Left lobe of liver (tissue), 2 donors: Measurements from ENCODE around the gene CUL9. TPM values are rescaled to one million over a fixed set of nuclear protein-coding genes. Genes with fewer than 3 reads are reported as not detected.

Source experiments
- ATAC-seq: fragments of 200-7000 bp; cut with Tn5 transposase; one replicate; pipeline ENCODE4 v1.9.1; 2020; ENCODE audit warnings: mild to moderate bottlenecking, moderate library complexity
- DNase-seq: peaks from one replicate; pipeline ENCODE4 v3.0.0-alpha.2; 2020; ENCODE audit warnings: low spot score
- total RNA-seq: library from RNA; stranded (reverse); gene quantifications from one replicate; pipeline ENCODE4 v1.2.1, GENCODE V29; 2021
- donor health status: DM: no; HTN: no; CAD: no; lungs with moderate emphysema.
- donor health status: DM: no; HTN: yes; CAD: no.

CUL9 gene
- total RNA-seq, 1 donor from 2014 or later: 18.1 TPM

DNA sequence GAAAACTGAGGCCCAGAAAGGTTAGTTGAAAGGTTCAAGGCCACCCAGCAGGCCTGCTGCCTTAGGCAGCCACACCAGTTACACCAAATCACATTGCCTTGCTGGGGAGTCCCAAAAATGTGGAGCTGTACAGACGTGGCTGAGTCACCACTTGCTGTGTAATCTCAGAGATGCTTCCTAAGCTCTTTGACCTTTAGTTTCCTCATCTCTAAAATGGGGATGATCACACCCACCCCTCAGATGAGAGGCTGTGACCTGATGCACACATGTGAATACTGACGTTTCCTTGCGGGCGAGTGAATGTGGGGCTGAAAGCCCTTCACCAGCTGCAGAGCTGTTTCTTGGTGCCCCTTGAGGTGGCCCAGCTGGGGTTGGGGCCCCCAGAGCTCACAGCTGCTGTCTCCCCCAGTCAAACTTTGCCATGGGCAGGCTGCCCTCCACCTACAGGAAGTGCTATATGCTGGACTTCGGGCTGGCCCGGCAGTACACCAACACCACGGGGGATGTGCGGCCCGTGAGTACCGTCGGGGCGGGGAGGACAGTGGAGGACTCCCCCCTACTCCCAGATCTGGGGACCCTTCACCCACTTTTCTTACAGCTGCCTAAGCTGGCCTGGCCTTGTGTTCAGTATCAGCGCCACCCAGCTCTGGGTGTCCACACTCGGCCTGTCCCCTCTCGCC lies 72.3 kb downstream of the CUL9 start:
- DNase-seq (no peak), ATAC-seq (no peak)

DNA sequence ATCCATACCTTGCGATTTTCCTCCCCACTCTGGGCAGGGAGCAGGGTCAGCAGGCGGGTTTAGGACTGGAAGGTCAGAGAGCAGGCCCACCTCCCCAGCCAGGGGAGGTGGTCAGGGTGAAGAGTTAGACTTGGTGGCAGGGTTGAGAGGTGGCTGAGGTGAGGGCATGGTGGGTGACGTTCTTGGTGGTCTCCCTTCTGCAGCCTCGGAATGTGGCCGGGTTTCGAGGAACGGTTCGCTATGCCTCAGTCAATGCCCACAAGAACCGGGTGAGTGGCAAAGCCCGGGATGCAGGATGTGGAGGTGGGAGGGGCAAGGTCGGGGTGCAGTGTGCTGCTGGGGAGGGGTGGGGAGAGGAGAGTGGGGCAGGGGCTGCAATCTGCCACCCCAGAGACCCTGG lies 72.8 kb downstream of the CUL9 start:
- no peak for ATAC-seq

DNA sequence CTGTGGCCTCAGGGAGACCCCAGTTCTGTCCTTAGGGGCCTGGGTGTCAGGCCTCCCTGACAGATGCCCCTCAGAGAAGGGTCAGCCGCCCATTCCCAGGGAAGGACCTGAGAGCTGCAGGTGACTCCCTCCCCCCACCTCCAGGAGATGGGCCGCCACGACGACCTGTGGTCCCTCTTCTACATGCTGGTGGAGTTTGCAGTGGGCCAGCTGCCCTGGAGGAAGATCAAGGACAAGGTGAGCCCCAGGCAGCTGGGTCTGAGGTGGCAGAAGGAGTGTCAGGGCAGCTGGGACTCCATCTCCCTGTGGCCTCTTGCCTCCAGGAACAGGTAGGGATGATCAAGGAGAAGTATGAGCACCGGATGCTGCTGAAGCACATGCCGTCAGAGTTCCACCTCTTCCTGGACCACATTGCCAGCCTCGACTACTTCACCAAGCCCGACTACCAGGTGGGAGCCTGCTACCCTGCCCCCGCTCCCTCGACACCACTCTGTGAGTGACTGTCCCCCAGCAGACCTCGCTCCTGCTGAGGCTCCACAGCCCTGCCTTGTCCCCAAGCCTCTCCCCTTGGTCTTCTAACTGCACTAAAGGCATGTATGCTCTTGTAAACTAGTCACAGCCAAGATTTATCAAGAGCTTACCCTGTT lies 73.5 kb downstream of the CUL9 start:
- no peak for ATAC-seq
- DNase-seq: no peak

More for the DNA sequence above, 72.8 kb downstream of the CUL9 start:
- no peak for DNase-seq

DNA sequence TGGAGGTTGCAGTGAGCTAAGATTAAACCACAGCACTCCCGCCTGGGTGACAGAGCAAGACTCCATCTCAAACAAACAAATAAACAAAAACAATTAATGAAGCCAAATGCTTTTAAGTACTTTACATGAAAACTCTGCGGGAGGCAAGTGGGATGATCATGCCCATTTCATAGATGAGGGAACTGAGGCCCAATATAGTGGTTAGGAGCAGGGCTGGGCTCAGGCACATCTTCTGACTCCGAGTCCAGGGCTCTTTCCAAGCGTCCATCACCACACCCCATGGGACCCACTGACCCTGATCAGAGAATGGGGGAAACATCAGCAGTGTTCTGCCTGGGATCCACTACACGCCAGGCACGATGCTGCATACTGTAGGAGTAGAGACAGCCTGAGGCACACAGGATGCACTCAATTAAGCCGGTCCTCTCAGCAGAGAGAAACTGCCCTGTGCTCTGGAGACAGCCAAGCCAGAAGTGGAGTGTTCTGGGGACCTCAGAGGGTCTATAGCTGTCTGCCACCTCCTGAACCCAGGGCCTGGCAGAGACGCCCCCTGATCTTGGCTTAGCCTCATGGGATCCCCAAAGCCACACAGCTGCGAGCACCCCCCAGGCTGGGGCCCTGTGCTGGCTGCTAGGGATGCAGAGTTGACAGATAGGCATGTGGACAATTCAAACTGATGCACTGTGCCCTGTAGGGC lies 74.8 kb downstream of the CUL9 start:
- DNase-seq (no peak), ATAC-seq (no peak)

DNA sequence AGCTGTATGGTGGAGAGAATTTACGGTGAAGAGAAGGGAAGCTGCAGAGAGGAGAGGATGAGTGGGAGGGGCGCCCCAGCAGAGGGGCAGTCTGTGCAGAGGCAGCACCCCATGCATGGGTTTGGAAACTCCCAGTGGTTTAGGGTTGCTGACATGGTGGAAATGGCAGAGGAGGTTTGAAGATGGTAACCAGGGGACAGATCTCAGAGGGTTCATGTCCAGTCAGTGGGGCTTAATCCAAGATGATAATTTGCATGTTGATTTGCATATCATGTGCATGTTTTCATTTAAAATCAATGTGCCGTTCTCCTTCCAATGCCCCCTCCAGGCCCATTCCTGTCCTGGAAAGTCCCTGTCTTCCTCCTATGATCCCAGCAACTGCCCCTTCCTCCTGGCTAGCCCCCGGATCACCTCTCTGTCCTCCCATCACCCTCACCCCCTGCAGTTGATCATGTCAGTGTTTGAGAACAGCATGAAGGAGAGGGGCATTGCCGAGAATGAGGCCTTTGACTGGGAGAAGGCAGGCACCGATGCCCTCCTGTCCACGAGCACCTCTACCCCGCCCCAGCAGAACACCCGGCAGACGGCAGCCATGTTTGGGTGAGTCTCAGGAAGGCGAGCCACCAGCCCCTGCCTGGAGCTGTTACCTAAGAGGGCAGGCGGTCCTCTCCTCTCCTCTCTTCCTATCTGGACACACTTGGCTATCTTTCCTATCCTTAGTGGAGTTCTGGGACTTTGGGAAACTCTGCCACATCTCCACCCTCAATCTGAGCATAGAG lies 75.6 kb downstream of the CUL9 start:
- ATAC-seq (no peak), DNase-seq (no peak)

DNA sequence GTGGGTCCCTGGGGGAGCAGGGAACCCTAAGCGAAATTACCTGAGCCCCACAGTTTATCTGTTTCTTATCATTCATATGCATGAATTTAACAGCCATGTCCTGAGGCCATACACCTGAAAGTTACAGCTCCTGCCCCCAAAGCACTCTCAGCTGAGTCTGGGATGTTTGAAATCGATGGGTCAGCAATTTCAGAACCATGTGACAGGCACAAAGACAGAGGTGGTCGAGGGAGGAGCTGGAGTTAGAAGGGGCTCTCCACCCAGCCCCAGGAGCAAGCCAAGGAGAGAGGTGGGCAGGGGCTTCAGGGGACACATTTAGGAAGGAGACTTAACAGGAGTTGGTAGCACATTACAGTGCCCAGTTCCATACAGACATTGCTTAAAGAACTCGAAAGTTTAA lies 76.2 kb downstream of the CUL9 start:
- ATAC-seq: no peak
- DNase-seq: no peak

DNA sequence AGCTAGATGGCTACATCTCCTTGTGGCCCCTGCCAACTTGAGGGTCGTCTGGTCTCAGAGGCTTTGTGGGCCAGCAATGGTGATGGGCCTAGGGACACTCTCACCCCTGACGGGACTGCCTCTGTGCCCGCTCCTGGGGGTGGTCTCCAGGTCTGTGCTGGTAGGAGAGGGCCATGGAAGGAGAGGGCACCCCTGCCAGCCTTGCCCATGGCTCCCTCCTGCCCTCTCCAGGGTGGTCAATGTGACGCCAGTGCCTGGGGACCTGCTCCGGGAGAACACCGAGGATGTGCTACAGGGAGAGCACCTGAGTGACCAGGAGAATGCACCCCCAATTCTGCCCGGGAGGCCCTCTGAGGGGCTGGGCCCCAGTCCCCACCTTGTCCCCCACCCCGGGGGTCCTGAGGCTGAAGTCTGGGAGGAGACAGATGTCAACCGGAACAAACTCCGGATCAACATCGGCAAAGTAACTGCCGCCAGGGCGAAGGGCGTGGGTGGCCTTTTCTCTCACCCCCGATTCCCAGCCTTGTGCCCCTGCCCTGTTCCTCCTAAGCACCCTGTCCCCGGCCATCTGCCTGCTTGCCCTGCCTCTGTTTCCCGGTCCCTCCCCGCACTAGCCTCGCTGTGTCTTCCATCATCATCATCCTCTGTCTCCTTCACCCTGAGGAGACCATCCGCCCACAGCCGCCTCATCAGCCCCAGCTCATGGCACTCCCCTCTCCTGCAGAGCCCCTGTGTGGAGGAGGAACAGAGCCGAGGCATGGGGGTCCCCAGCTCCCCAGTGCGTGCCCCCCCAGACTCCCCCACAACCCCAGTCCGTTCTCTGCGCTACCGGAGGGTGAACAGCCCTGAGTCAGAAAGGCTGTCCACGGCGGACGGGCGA lies 77.1 kb downstream of the CUL9 start:
- no peak for ATAC-seq
- no peak for DNase-seq

DNA sequence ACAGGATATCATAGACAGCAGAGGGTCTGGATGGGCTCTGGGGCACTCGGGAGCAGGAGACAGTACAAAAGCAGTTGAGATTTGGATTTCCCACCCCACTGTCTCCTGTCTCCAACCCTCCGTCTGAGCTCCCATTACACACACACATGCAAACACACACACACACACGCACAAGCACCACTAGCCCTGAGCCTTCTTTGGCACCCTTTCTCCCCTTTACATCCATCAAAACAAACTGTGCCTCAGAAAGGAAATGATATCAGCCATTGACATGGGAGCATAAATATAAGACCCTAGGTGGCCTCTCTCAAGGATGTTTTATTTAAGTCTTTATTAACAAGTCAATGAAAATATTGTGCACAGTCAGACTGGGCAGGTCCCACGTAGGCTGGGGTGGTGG lies 78.8 kb downstream of the CUL9 start:
- ATAC-seq (no peak), DNase-seq (no peak)

DNA sequence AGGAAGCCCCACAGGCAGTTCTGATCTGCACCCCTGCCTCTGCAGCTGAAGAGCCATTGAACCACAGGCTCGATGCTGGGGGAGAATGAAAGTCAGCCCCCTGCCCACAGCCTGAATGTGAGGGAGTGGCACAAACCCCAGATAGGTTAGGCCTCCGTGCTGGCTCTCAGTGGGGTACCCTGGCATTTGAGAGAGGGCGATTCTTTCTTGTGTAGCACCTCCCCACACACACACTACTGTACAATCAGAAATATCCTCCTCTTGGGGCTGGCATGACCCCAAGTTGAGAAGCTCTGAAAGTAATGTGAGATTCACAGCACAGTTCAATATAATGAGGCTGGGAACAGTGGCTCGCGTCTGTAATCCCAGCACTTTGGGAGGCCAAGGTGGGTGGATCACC lies 79.2 kb downstream of the CUL9 start:
- ATAC-seq: no peak
- DNase-seq: no peak

DNA sequence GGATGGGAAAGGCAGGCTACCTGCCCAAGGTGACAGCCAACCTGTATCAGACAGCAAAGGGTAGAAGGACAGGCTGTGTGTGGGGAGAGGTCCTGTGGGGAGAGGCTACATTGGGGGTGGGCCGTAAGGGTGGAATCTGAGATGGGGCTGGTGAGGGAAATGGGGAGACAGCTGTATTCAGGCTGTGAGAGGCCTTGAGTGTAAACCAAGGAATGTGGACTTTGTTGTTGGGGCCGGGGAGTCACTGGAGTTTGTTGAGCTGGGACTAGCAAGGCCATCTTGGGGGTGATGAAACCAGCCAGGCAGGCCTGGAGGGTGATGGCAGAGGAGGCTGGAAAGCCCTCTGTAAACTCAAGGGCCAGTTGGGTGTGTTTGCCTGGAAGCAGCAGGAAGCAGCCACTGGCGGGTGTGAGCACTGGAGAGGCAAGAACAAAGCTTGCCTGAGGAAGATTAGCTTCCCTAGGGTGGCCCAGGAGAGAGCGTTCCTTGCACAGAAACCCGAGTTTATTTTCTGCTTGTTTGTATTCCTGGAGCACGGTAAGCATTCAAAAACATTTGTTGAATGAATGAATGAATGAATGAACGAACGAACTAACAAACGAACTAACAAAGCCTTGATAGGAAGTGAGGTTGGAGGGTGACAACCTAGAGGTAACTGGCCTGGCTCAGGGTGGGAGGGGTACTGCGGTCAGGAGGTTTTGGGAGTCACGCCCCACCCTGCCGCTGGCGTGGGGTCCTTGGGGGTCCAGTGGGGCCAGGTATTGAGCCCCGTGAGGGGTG lies 80.2 kb downstream of the CUL9 start:
- ATAC-seq: no peak
- no peak for DNase-seq

DNA sequence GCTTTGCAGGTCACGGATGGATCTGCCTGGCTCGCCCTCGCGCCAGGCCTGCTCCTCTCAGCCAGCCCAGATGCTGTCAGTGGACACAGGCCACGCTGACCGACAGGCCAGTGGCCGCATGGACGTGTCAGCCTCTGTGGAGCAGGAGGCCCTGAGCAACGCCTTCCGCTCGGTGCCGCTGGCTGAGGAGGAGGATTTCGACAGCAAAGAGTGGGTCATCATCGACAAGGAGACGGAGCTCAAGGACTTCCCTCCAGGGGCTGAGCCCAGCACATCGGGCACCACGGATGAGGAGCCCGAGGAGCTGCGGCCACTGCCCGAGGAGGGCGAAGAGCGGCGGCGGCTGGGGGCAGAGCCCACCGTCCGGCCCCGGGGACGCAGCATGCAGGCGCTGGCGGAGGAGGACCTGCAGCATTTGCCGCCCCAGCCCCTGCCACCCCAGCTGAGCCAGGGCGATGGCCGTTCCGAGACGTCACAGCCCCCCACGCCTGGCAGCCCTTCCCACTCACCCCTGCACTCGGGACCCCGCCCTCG lies 80.9 kb downstream of the CUL9 start:
- no peak for DNase-seq
- no peak for ATAC-seq

DNA sequence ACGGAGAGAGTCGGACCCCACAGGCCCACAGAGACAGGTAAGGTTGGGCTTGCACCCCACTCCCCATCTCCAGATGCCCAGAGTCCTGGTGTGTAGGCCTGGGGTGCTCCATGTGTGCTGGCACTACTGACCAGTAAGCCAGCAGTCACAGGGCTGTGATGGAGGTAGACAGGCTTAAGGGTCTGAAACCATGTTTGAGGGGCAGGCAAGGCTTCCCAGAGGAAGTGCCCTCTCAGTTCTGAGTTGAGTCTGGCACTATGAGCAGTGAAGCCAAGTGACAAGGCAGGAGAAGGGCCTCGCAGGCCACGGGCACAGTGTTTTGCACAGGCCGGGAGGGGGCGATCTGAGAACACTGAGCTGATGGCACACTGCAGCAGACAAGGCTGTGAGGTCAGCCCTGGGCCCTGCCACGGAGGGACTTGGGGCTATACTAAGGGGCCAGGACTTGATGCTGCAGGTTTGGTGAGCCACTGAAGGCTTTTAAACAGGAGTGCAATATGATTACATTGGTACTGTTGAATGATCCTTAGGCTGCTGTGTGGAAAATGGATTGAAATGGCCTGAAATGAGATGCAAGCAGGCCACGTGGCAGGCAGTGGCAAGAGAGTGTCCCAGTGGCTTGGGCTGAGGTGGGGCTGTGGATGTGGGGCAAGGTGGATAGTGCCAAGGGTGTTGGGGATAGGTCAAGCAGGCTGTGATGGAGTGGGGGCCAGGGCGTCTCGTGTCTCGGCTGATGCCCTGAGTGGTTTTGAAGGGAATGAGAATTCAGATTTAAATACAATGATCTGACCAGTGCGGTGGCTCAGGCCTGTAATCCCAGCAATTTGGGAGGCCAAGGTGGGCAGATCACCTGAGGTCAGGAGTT lies 81.5 kb downstream of the CUL9 start:
- peak; percentile 83 for DNase-seq
- ATAC-seq: peak; percentile 54

DNA sequence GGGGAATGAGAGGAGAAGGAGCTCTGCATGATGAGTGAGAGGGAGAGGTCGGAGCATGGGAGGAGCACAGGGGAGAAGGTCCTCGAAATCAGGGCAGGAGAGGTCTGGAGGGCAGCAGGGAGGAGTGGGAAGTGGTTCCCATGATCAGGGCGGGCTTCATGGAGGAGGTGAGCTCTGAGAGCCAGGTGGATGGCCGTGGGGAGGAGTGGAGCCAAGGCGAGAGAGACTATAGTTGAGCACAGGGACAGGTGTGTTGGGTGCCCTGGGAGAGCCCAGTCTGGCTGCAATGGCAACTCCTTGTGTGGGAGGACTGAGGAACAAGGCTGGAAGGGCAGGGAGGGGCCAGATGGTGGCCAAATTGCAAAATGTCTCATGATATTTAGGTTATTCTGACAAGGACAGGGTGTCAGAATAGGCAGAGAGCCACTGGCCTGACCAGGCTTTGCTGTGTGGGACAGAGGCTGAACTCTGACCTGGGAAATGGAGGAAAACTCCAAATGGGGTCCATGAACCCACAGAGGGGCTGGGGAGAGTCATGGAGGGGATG lies 82.7 kb downstream of the CUL9 start:
- ATAC-seq: no peak
- no peak for DNase-seq

DNA sequence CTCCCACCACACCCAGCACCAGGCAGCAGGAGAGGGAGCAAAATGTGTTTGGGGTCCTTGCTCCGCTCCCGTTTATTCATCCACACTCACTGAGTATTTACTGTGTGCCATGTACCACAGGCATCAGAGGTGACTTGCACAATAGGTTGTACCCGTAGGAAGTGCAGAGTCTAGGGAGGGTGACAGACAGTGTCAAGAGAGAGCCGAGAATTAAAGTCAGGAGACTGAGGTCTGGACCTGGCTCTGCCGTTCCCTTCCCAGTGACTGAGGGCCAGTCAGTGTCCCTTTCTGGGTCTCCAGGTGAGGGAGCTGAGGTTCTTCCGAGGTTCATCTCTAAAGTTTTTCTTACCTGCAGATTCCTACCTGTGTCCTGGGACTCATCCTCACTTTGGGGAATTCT lies 83.6 kb downstream of the CUL9 start:
- DNase-seq (peak; percentile 67), ATAC-seq (peak; percentile 5)

DNA sequence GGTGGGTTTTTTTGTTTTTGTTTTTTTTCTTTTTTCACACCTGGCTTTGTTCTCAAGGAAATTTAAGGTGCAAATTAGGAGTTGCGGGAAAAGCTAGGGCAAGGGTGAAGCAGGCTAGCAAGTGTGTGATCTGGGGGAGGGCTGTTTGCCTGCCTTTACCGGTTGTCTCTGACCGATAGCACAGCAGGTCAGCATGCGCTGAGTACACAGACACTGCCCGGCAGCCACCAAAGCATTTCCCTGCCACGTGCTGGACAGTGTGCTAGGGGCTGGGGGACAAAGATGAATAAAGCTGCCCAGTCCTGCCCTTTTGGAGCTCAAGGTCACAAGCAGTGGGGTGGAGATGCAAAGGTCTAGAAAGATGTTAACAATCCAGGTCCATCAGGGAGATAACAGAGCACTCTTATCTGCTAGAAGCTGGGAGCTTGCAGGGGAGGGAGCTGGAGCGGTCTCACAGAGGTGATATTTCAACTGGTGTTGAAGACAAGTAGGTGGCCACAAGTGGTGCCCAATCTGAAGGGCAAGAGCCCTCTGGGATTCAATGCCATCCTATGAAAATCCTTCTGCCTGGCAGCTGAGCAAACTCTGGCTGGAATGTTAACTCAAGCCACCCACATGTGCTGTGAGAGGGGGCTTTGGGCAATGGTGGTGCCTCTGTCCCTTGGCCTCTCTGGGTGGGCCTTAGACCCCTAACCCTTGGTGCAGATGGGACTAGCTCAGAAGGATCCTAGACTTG lies 85.8 kb downstream of the CUL9 start:
- peak; percentile 98 for DNase-seq
- peak; percentile 42 for ATAC-seq

DNA sequence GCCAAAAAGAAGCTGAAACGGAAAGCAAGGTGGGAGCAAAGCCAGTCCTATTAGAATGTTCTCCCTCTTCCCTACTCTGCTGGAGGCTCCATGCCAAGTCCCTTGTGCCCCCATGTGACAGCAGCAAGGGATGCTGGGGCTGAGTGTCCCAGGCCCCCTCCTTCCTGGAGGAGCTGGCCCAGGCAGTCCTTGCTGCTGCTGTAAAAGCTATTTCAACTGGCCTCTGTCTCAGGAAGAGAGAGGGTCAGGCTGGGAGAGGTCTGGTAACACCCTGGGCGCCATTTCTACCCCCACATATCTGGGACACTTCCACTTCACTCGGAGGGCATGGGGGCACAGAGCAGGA lies 86.3 kb downstream of the CUL9 start:
- peak; percentile 21 for ATAC-seq

DNA sequence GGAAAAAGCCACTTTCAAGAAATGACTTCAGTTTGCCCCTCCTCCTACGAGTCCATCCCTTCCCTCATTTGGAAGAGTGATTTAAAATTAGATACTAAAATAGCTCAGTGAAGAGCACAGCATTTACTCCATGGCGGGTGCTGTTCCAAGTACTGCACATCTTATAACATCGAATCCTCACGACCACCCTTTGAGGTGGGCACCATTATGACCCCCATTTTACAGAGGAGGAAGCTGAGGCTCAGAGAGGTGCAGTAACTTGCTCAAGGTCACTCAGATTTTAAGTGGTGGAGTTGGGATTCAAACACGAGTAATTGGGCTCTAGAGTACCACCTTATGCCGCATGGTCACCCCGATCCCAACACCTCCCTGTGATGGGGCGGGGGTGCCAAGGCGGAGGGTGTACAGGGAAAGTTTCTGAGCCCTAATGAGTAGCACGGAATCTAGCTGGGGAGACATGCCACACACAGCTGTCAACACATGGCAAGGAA lies 86.8 kb downstream of the CUL9 start:
- DNase-seq (no peak), ATAC-seq (peak; percentile 0)

More for the DNA sequence above, 86.3 kb downstream of the CUL9 start:
- DNase-seq: peak; percentile 87
